Fibroblast of mammary gland (primary cell): ENCODE results near the gene SLC24A3.

ENCODE experiments used
- DNase-seq: peaks from one replicate; pipeline ENCODE4 v3.0.0-alpha.2; 2010; ENCODE audit warnings: low read depth
- H3K4me3 ChIP-seq: 2 replicates; pipeline ENCODE4 v1.5.1; 2011; ENCODE audit warnings: low read depth, mild to moderate bottlenecking, low read length, moderate library complexity; ENCODE audit not compliant: control insufficient read depth
- TF ChIP-seq, protein P1 (sequence below): conservative IDR thresholded peaks from 2 replicates; pipeline ENCODE4 v1.5.1; 2011; ENCODE audit warnings: low read depth, low read length, inconsistent platforms; ENCODE audit not compliant: control insufficient read depth, insufficient read depth

The SLC24A3 gene

DNA sequence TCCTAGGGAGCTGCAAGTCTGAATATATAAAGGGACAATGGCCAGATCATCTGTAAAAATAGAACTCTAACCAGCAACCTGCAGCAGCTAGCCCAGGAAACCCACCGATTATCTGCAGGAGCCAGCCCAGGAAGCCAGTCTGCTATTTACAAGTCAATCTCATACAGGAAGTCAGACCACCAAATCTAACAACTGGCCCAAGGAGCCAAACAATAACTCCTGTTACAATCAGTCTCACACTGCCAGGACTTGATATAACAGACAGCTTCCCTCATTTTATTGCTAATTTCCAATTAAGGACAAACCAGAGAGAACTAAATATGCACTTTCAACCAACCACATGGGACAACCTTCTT, 531.2 kb downstream of the SLC24A3 start:
- no peak overlapping the region for H3K4me3 ChIP-seq
- DNase-seq = no peak
- TF ChIP-seq, protein P1, sequence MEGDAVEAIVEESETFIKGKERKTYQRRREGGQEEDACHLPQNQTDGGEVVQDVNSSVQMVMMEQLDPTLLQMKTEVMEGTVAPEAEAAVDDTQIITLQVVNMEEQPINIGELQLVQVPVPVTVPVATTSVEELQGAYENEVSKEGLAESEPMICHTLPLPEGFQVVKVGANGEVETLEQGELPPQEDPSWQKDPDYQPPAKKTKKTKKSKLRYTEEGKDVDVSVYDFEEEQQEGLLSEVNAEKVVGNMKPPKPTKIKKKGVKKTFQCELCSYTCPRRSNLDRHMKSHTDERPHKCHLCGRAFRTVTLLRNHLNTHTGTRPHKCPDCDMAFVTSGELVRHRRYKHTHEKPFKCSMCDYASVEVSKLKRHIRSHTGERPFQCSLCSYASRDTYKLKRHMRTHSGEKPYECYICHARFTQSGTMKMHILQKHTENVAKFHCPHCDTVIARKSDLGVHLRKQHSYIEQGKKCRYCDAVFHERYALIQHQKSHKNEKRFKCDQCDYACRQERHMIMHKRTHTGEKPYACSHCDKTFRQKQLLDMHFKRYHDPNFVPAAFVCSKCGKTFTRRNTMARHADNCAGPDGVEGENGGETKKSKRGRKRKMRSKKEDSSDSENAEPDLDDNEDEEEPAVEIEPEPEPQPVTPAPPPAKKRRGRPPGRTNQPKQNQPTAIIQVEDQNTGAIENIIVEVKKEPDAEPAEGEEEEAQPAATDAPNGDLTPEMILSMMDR = no peak

DNA sequence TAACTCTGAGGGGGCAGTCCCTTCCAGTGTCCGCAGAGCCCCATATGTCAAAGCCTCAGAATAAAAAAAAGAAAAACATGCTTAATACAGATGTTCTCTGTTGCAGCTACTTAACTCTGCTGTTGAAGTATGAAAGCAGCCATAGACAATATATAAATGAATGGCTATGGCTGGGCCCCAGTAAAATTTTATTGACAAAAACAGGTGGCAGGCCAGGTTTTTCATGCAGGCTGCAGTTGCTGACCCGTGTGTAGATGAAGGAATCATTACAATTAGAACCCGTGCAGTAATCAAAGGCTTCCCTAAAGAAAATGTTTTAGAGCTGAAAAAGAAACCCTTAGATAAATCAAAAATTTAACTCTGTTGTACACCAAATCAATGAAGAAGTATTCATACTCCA, 532.7 kb downstream of the SLC24A3 start:
- DNase-seq = no peak
- TF ChIP-seq, protein P1 = no peak
- no peak overlapping the region for H3K4me3 ChIP-seq

DNA sequence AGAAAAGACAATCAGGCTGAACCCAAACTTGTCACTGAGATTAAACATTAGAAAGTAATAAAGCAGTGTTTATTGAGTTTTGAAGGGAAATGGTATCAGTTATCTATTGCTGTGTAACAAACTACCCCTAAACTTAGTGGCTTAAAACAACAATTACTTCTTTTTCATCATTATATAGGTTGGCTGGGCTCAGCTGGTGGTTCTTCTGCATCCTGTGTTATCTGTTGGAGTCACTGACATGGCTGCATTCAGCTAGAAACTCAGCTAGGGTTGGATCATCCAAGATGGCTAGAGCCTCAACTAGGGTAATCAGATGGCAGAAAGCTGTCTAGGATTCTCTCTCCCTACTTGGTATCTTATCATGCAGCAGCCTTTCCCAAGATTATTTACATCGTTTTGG, 533.1 kb downstream of the SLC24A3 start:
- TF ChIP-seq, protein P1 = no peak
- no peak overlapping the region for H3K4me3 ChIP-seq
- no peak for DNase-seq

DNA sequence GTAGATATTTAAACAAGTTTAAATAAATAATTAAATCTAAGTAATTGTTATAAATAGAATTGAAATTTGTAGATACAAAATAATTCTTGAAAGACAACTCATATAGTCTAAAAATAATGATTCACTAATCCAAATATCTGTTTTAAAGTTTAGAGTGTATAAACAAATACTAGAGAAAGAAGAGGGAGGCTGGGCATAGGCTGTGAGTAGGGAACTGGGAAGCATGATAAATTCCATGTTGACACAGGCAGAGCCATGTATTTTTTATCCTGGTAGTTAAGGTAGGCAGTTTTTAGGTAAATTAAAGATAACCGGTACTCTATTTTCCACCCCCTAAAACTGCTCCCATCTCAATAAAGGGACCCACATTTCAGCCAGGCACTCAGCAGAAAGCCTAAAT, 534.0 kb downstream of the SLC24A3 start:
- no peak overlapping the region for H3K4me3 ChIP-seq
- TF ChIP-seq, protein P1 = no peak
- no peak for DNase-seq

DNA sequence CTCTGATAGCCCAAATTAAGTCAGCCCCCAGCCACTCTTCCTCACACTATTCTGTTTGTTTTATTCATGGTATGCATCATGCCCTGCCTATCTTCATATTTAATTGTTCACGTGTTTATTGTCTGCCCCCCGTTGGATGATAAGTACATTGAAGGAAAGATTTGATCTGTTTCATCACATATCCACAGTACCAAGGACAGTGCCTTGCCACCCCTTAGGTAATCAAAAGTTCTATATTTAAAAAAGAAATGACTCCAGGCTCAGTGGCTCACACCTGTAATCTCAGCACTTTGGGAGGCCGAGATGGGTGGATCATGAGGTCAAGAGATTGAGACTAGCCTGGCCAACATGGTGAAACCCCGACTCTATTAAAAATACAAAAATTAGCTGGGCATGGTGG, 535.5 kb downstream of the SLC24A3 start:
- H3K4me3 ChIP-seq = no peak overlapping the region
- TF ChIP-seq, protein P1 = no peak
- no peak for DNase-seq

DNA sequence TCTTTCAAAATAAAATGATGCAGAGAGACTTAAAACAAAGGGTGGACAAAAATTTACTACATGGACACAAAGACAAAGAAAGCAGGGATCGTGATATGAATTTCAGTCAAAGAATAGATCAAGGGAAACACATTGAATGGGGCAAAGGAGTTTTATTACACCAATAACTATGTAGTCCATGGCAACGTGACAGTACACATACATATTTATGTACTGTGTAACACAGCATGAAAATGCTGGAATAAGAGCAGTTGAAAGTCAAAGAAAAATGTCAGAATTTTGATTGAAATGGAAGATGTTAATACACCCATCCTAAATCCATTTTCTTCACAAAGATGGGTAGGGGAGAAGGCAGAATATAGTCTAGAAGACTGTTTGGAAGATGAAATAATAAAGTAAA, 536.2 kb downstream of the SLC24A3 start:
- no peak for DNase-seq
- TF ChIP-seq, protein P1 = no peak

DNA sequence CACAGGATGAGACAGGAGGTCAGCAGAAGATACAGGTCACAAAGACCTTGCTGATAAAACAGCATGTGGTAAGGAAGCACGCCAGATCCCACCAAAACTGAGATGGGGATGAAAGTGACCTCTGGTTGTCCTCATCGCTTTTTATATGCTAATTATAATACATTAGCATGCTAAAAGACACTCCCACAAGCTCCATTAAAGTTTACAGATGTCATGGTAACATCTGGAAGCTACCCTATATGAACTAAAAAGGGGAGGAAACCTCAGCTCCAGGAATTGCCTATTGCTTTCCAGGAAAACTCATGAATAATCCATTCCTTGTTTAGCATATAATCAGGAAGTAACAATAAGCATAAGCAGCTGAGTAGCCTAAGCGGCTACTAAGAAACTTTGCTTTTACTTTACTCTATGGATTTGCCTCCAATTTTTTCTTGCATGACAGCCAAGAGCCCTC, 537.2 kb downstream of the SLC24A3 start:
- no peak for DNase-seq
- H3K4me3 ChIP-seq = no peak overlapping the region
- TF ChIP-seq, protein P1 = no peak

More for the DNA sequence above, 536.2 kb downstream of the SLC24A3 start:
- no peak overlapping the region for H3K4me3 ChIP-seq
